ENCODE measurements around the gene UNC93A. TPM values are rescaled to one million over a fixed set of nuclear protein-coding genes. Genes with fewer than 3 reads are reported as not detected.
"Not testable (repeated sequence)": the region's sequence is repeated elsewhere in the genome, so short reads cannot be mapped to it uniquely, and the experiment has no call there.

Gene UNC93A
- total RNA-seq, 1 experiment from 2014 or later, result not detected

- intact Hi-C loops (cut with micrococcal nuclease; ENCODE audit: unreplicated experiment), result no loop called here
- POLR2A ChIA-PET (ENCODE audit: low non-redundant PET), result no interaction called here
- Histone ChIP-seq H3K9me3 (ENCODE audit: low read depth, low read length, poor library complexity, severe bottlenecking) (no peaks in the 10 kb centered on the region), H3K27ac (ENCODE audit: low read depth, low read length, poor library complexity, severe bottlenecking) (no peak overlapping the region), H3K4me1 (ENCODE audit: insufficient read depth, low read length, poor library complexity, severe bottlenecking) (no peaks in the 10 kb centered on the region), H3K4me3 (ENCODE audit: low read depth, low read length, poor library complexity, severe bottlenecking) (no peak overlapping the region), H3K27me3 (replicated peaks; ENCODE audit: insufficient read depth, low read depth, low read length, poor library complexity) (no peaks in the 10 kb centered on the region), H3K36me3 (ENCODE audit: insufficient read depth, low read length, poor library complexity, severe bottlenecking) (no peaks in the 10 kb centered on the region)
- no TSS peak for BruUV-seq (replicated peaks)
- CTCF ChIA-PET, result no interaction called here
- peak; percentile 26 for DNase-seq (ENCODE audit: low spot score)
- TF ChIP-seq CTCF (conservative IDR thresholded peaks at IDR 0.05; ENCODE audit: low read depth, low read length) (no peak), EZH2 (IDR thresholded peaks at IDR 0.05; ENCODE audit: borderline replicate concordance, low read depth, low read length, poor library complexity, severe bottlenecking) (no peak)
Measured at GRCh38 chr6:167306401-167306998, 15.4 kb downstream of the UNC93A start.

- intact Hi-C loops (cut with micrococcal nuclease; ENCODE audit: unreplicated experiment), result no loop called here
- Histone ChIP-seq H3K4me3 (ENCODE audit: low read depth, low read length, poor library complexity, severe bottlenecking) (no peak overlapping the region), H3K27me3 (replicated peaks; ENCODE audit: insufficient read depth, low read depth, low read length, poor library complexity) (peaks cover under 1% of the 10 kb centered on the region), H3K36me3 (ENCODE audit: insufficient read depth, low read length, poor library complexity, severe bottlenecking) (no peaks in the 10 kb centered on the region), H3K4me1 (ENCODE audit: insufficient read depth, low read length, poor library complexity, severe bottlenecking) (no peaks in the 10 kb centered on the region), H3K9me3 (ENCODE audit: low read depth, low read length, poor library complexity, severe bottlenecking) (no peaks in the 10 kb centered on the region), H3K27ac (ENCODE audit: low read depth, low read length, poor library complexity, severe bottlenecking) (no peak overlapping the region)
- TF ChIP-seq CTCF (conservative IDR thresholded peaks at IDR 0.05; ENCODE audit: low read depth, low read length), result no peak
- no peak for TF ChIP-seq EZH2 (IDR thresholded peaks at IDR 0.05; ENCODE audit: borderline replicate concordance, low read depth, low read length, poor library complexity, severe bottlenecking)
- ChIA-PET CTCF (no interaction called here), POLR2A (ENCODE audit: low non-redundant PET) (no interaction called here)
- BruUV-seq (replicated peaks), result no TSS peak
- no peak for DNase-seq (ENCODE audit: low spot score)
Measured at GRCh38 chr6:167307342-167307955, 16.3 kb downstream of the UNC93A start.

DNA sequence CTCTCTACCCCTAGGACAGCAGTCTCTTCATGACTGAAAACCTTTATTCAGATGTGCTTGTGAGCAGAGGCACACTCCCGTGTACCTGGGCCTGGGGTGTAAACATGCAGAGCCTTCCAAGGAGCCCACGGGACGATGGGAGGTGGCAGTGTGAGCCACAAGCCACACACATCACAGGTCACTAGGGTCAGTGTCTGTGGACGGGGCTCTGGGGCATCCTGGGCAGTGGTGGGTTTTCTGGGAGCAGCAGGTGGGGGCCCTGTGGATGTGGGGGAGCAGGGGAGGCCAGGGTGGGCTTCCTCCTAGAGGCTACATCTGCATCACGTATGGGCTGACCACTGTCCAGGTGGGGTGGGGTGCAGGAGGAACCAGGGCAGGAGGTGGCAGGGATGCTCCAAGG is 17.1 kb downstream of the UNC93A start:
- no TSS peak for BruUV-seq (replicated peaks)
- Histone ChIP-seq H3K9me3 (ENCODE audit: low read depth, low read length, poor library complexity, severe bottlenecking) (no peaks in the 10 kb centered on the region), H3K27ac (ENCODE audit: low read depth, low read length, poor library complexity, severe bottlenecking) (no peak overlapping the region), H3K4me1 (ENCODE audit: insufficient read depth, low read length, poor library complexity, severe bottlenecking) (no peaks in the 10 kb centered on the region), H3K27me3 (replicated peaks; ENCODE audit: insufficient read depth, low read depth, low read length, poor library complexity) (peaks cover 3% of the 10 kb centered on the region), H3K4me3 (ENCODE audit: low read depth, low read length, poor library complexity, severe bottlenecking) (no peak overlapping the region), H3K36me3 (ENCODE audit: insufficient read depth, low read length, poor library complexity, severe bottlenecking) (no peaks in the 10 kb centered on the region)
- no peak for DNase-seq (ENCODE audit: low spot score)
- POLR2A ChIA-PET (ENCODE audit: low non-redundant PET), result no interaction called here
- intact Hi-C loops (cut with micrococcal nuclease; ENCODE audit: unreplicated experiment), result no loop called here
- TF ChIP-seq CTCF (conservative IDR thresholded peaks at IDR 0.05; ENCODE audit: low read depth, low read length), result no peak
- CTCF ChIA-PET, result no interaction called here

DNA sequence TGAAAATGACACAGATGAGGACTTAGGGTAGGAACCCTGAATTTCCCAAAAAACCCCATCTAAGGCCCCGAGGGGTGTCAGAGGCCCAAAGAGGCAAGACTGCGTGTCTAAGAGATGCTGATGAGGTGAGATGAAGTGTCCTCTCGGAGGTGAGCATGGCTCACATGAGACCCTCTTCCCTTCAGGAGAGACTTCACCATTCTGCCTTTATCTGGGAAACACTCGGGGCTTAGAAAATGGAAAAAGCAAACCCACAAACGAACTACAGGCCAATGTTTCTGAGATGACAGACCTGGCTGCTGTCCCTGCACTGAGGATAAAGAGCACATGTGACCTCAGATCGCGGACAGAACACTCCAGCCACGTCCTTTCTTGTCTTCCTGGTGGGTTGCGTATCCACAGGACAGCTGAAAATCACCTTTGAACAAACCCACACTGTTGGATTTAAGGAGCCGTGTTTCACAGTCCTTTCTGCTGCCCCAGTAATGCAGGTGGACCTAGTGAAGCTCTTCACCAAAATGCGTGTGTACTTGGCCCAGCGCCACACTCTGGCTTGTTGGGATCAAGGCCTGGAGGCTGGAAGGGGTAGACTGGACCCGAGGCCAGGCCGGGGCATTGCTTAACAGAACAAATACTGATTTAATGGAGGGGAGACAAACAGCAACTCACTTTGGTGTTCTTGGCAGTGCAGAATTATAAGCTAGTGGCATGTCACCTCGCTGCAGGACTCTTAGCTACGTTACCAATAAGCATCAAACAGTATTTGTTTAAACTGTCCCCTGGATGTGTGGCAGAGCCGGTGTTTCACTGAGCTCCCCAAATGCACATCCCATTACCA is 18.5 kb downstream of the UNC93A start:
- H3K36me3 ChIP-seq (ENCODE audit: insufficient read depth, low read length, poor library complexity, severe bottlenecking); H3K27me3 ChIP-seq (replicated peaks; ENCODE audit: insufficient read depth, low read depth, low read length, poor library complexity); H3K4me1 ChIP-seq (ENCODE audit: insufficient read depth, low read length, poor library complexity, severe bottlenecking); H3K9me3 ChIP-seq (ENCODE audit: low read depth, low read length, poor library complexity, severe bottlenecking); DNase-seq (ENCODE audit: low spot score); intact Hi-C loops (cut with micrococcal nuclease; ENCODE audit: unreplicated experiment); POLR2A ChIA-PET (ENCODE audit: low non-redundant PET); CTCF ChIA-PET; H3K4me3 ChIP-seq (ENCODE audit: low read depth, low read length, poor library complexity, severe bottlenecking); H3K27ac ChIP-seq (ENCODE audit: low read depth, low read length, poor library complexity, severe bottlenecking); BruUV-seq (replicated peaks): not testable (repeated sequence)

All from A673 (cell line).